Smooth muscle cell of the brain vasculature (primary cell): ENCODE results near the gene WDR31.
A peak's percentile ranks its signal among the peaks of the same experiment; 100 is the strongest.
"Not testable (repeated sequence)": the region's sequence is repeated elsewhere in the genome, so short reads cannot be mapped to it uniquely, and the experiment has no call there.

ENCODE experiments used
- DNase-seq: peaks from one replicate; pipeline ENCODE4 v3.0.0-alpha.2; 2012; ENCODE audit warnings: low read depth, low spot score

WDR31 gene

DNA sequence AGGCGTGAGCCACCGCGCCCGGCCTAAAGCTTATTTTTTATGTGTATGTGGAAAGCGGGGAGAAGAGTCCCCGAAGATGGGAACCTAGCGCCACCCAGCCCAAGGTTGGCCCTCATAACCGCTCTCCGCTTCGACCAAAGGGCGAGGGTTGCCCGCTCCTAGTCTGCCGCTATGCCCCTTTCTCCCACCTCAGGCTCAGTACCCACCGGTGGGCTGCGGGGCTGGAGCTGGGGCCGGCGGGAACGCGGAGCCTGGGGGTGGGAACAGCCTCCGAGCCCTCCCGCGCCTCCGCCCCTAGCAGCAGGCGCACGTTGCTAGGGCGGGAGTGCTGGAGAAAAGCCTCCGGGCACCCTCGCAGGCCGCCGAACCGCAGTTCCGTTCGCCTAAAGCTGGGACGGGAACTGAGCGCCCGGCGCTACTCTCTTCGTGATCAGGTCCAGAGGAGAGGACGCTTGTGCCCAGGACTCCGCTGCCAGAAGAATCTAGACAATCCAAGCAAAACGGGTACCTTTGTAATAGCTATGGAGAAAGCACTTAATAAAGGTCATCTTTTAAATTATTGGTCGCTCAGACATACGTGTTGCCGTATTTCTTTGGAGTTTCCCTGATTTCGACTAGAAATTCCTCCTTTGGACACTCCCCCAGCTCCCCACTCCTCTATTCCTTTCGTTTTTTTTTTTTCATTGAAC is at the start of gene WDR31:
TSS of gene WDR31 (minus strand) at position 265 of the 689 bp plus-strand sequence. CDS start 8,253 bp downstream, outside the sequence.
- peak; percentile 77 for DNase-seq

DNA sequence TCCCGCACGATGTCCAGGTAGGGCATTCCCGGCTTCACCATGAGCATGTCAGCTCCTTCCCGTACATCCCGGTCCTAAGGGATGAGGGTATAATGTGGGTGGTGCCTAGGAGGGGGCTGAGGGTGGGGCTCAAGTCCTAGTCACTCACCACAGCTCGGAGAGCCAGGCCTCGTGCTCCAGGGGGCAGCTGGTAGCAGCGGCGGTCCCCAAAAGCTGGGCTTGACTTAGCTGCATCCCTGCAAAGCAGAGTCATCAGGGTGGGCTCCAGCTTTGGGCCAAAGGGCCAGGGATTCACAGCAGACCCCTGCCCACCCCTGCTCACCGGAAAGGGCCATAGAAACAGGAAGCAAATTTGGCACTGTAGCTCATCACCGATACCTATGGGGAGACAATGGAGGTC is 49.4 kb upstream of the WDR31 start:
- DNase-seq, result no peak

DNA sequence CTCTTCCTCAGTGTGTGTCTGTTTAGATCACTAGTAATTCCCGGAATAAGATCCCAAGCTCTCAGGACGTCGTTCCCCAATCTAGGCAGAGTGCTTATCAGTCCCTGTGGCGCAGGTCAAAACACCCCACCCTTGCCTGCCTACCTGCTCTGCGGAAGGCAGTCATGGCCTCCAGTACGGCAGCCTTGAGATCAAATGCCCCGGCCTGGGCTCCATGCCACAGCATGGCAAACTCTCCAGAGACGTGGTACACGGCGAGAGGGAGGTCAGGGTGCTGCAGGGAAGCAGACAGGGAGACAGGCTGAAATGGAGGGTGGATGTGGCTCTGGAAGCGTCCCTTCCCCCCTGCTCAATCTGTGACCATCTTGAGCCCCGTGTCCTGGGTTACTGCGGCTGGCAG is 48.8 kb upstream of the WDR31 start:
- no peak for DNase-seq

DNA sequence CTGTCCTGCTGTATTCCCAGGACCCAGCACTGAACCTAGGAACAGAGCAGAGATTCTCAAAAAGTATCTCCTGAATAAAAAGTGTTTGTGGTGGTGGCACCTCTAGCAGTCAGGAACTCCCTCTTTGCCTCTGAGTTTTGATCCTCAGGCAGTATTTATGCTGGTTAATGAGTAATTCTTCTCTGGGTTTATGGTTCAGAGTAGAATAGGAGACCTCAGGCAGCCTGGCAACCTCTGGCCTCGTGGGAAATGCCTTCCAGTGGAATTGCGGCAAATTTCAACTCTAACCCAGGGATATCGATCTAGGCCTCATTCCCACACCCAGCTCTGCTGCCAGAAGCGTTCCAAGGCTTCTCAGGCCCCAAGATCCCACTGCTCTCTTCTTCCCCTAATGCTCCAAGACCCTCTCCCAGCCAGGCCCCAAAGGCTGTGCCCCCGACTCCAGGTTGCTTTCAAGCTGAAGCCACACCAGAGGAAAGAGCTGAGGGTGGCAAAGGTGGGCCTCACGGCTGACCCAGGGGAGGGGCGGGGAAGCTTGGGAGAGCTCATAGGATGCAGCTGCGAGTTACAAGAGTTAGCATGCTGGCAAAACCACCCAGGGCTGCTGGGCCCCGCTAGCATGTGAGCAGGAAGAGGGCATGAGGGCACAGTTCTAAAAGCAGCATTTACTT is 47.6 kb upstream of the WDR31 start:
- no peak for DNase-seq

DNA sequence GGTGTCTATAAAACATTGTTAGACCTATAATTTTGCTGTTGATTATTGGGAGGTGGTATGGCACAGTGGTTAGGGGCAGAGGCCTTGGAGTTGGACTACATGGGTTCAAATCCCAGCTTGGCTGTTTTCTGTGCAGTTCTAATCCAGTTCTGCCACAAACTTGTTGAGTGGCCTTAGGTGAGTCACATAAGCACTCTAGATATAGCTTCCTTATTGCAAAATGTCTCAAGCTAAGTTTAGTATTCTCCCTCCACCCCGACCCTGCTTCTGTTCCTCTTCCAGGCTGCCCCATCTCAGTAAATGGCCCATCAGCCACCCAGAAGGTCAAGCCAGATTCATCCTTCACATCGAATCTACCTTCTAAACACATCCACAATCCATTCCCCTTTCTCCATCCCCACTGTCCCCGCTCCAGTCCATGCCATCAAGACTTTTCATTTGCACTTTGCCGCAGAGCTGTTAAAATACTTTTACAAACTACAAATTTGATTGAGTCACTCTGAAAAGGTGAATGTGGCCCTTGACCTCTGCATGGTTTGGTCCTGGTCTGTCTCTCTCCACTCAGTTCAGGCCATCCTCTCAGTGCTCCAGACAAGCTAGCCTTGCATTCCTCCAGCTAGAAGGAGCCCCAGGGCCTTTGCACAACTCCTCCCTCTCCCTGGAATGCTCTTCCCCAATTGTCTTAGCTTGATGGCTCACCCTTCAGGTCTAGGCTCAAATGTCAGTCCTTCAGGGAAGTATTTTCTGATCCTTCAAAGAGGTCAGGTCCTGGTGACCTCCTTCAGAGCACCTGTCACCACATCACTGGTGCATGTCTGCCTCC is 46.7 kb upstream of the WDR31 start:
- DNase-seq, result no peak

DNA sequence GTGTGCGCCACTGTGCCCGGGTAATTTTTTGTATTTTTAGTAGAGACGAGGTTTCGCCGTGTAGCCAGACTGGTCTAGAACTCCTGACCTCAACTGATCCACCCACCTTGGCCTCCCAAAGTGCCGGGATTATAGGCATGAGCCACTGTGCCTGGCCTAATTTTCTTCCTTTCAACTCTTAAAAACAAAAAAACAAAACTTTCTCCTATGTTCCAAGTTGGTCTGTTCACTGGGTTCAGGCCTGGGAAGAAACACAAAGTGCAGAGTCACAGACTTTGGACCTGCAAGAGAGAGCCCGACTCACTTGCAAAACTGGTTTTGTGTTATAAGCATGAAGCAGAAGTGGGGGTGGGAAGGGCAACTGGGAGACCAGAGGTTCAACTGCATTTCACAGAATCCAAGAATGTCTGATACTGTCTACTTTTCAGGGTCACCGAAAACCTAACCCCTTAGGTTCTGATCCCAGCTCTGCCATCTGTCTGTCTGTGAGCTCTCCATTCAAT is 41.9 kb upstream of the WDR31 start:
- no peak for DNase-seq

DNA sequence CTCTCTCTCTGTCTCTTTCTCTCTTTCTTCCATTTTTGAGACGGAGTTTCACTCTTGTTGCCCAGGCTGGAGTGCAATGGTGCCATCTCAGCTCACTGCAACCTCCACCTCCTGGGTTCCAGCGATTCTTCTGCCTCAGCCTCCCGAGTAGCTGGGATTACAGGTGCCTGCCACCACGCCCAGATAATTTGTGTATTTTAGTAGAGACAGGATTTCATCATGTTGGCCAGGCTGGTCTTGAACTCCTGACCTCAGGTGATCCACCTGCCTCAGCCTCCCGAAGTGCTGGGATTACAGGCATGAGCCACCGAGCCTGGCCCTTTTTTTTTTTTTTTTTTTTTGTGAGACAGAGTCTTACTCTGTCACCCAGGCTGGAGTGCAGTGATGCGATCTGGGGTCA is 41.4 kb upstream of the WDR31 start:
- not testable (repeated sequence) for DNase-seq

DNA sequence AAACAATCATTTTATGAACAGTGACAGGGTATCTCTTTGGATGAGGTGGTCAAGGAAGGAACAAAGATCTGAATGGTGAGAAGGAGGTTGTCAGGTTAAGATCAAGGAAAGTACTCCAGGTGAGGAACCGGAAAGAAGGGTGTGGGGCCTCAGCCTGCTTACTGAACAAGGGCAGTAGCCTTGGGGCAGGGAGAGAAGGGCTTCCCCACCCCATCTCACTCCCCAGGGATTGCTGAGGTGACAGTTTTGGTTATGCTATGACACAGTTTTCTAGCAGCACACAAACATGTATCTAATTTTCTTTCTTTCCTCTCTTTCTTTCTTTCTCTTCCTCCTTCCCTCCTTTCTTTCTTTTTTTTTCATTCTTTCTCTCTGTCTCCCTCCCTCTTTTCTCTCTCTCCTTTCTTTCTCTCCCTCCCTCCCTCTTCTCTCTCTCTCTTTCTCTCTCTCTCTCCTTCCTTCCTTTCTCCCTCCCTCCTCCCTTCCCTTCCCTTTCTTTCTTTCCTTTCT is 40.8 kb upstream of the WDR31 start:
- no peak for DNase-seq

DNA sequence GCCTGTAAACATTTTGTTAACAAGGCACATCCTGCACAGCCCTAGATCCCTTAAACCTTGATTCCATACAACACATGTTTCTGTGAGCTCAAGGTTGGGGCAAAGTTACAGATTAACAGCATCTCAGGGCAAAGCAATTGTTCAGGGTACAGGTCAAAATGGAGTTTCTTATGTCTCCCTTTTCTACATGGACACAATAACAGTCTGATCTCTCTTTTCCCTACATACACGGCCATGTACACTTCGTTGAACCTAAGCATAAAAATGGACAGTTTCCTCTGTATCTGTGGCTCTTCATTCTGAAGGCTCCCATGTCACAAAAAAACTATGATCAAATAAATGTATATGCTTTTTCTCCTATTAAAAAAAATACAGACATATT is 39.7 kb upstream of the WDR31 start:
- not testable (repeated sequence) for DNase-seq

DNA sequence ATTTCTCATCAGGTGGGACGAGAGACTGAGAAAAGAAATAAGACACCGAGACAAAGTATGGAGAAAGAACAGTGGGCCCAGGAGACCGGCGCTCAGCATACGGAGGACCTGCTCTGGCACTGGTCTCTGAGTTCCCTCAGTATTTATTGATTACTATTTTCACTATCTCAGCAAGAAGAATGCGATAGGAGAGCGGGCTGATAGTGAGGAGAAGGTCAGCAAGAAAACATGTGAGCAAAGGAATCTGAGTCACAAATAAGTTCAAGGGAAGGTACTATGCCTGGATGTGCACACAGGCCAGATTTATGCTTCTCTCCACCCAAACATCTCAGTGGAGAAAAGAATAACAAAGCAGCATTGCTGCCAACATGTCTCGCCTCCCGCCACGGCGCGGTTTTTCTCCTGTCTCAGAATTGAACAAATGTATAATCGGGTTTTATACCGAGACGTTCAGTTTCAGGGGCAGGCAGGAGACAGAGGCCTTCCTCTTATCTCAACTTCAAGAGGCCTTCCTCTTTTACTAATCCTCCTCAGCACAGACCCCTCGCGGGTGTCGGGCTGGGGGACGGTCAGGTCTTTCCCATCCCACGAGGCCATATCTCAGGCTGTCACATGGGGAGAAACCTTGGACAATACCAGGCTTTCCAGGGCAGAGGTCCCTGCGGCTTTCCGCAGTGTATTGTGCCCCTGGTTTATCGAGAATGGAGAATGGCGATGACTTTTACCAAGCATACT is 39.2 kb upstream of the WDR31 start:
- DNase-seq, result not testable (repeated sequence)

DNA sequence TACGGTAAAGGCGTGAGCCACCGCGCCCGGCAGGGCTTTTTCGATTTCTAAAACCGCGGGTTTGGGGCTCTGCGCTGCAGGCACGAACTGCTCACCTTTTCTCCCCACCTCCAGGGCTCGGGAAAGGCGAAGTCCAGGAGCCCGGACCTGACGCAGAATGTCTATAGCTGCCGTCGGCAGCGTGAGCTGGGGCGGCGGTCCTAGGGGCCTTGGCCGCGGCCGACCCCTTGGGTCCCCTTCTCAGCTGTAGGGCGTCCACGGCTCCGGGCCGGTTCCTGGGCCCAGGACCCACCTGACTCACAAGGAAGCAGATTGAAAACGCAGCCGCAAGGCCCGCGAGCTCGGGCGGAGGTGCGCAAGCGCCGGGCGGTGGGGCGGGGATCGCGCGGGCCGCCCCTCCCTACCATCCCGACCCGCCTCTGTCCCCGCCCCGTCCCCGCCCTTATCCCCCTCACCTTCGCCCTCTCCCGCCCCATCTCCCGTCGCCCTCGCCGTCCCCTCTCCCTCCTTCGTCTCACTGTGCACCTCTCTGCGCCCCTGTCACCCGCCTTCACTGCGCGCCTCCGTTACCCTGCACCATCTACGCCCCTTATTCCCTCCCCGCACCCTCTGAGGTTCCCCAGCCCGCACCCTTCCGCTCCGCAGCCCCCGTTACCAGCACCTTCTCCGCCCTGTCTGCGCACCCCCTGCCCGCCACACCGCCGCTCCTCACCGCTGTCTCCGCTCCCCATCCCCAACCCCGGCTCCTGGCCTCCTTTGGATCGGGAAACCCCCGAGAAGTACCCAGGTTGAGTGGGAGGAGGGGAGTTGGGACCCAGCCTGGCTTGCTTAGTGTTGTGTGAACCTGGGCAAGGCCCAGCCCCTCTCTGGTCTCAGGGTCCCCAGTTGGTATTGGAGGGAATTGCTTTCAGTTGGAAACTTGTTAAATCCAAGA is 36.8 kb upstream of the WDR31 start, which contains the start of gene HDHD3:
TSS of gene HDHD3 (minus strand) at position 353 of the 934 bp plus-strand sequence. CDS start 2,632 bp downstream, outside the sequence.
- DNase-seq, result peak; percentile 21

DNA sequence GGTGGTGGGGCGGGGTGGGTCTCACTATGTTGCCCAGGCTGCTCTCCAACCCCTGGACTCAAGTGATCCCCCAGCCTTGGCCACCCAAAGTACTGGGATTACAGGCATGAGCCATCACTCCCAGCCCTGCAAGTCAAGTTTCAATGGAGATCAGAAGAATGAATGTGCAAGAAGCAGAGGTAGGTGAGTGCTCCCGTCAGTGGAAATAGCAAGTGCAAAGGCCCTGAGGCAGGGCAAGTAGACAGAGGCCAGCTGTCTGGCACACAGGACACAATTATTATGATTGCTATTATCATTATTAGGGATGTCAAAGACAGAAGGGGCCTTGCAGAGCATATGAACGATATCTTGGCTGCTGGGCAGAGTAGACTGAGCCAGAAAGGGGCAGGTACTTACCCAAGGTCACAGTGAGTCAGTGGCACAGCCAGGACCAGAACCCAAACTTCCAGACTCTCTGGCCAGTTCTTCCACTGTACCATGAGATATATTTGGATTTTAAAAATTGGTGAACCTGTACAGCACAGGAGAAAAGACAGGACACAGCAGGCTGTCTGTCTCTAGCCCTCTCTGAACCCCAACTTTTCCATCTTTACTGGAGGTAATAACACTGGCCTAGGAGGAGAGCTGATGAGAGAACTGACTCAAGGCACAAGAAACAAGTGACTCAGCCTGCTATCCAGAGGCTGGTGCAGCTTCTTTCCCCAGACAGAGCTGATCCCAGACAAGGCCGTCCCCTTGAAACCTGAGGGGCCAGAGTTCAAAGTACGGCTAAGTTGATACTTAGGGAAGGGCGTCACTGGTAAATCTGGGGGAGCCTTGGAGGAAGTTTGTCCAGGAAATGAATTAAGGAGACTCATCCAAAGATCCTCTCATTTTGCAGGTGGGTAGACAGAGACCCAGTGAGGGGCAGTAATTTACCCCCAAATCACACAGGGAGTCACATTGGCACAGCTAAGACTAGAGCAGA is 35.3 kb upstream of the WDR31 start:
- no peak for DNase-seq

DNA sequence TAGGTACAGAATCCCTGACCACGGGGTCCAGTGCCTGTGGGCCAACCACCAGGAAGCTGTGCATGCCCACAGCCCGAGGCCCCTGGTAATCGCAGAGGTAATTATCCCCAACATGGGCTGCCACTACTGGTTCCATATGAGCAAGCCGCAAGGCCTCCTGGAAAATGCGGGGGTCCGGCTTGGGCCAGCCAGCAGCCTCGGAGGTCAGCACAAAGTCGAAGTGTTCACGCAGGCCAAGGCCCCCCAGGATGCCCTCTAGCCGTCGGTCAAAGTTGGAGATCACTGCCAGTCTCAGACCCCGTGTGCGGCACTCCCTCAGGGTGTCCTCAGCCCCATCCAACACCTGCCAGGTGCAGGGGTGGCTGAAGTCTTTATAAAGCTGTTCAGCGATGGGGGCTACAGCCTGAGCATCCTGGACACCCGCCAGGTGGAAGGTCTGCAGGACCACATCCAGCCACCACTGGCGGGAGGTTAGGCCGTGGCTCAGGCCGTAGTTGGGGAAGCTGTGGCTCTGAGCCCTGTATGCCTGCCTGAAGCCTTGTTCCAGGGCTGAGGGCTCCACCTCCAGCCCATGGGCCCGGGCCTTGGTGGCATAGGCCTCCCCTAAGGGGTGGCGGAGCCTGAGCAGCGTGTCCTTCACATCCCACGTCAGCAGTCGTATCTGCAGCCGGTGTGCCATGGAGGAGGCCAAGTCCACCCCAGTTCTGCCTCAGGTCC is 33.8 kb upstream of the WDR31 start:
- DNase-seq, result no peak

DNA sequence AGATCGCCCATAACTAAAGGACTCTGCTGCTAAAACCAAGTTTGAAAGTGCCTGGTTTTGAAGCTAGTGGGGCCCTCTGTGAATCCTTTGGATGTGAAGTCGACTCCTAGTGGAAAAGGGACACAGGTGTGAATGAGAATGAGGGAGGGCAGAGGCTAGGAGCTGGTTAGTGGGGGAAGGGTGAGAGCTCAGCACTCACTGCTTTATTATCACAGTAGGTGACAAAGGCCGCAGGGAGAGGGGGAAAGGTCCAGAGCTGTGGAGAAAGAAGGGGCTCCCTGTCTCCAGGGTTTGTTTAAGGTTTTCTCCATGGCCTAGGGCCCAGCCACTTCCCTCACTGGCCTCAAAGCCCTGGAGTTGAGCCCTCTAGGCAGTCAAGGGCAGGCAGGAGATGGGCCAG is 33.2 kb upstream of the WDR31 start:
- DNase-seq, result no peak

DNA sequence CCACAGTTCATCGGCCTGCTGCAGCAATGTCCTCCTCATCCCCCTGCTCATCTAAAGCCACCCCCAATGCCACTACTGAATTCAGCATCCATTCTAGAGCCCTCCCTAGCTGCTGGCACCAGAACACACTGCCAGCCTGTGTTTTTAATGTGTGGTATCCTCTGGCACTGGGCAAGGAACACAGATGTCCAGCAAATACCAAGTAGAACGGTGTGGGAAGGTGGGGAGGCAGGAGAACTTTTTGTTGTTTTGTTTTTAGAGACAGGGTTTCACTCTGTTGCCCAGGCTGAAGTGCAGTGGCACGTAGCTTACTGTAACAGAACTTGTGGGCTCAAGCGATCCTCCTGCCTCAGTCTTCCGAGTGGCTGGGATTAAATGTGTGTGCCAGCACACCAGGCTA is 32.0 kb upstream of the WDR31 start:
- no peak for DNase-seq

DNA sequence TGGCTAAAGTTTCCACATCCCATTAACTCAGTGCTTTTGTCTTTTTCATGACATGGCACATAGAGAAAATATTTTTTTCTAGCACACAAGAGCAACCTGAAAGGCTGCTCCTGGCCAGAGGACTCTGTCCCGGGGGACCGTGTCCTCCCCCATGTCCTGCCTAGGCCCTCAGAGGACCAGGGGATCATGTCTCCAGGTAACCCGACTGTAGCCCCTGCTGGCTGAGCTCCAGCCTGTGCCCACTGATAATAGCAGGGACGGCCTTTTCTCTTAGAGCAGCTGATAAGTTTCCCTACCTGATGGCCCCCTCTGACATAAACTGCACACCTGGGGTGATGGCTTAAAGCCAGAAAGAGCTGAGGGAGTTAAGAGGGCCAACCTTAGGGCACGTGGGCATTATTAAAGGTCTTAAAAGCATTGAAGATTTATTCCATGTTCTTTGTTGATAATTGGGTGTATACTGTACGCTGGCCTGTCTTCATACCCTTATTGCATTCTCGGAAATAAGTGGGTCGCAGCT is 30.8 kb upstream of the WDR31 start:
- DNase-seq, result no peak

DNA sequence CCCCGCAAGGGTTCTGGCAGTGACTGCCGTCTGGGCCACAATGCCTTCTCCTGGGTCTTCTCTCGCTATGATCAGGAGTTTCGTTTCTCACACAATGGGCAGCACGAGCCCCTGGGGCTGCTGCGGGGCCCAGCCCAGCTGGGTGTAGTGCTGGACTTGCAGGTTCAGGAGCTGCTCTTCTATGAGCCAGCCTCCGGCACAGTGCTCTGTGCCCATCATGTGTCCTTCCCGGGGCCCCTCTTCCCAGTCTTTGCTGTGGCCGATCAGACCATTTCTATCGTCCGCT is 29.7 kb upstream of the WDR31 start:
- DNase-seq, result no peak
